ENCODE measurements around the gene IL15. TPM values are rescaled to one million over a fixed set of nuclear protein-coding genes. Genes with fewer than 3 reads are reported as not detected.

Gene IL15
- total and polyA plus RNA-seq, 2 experiments from 2014 or later: 2.3 to 3.7 TPM

DNA sequence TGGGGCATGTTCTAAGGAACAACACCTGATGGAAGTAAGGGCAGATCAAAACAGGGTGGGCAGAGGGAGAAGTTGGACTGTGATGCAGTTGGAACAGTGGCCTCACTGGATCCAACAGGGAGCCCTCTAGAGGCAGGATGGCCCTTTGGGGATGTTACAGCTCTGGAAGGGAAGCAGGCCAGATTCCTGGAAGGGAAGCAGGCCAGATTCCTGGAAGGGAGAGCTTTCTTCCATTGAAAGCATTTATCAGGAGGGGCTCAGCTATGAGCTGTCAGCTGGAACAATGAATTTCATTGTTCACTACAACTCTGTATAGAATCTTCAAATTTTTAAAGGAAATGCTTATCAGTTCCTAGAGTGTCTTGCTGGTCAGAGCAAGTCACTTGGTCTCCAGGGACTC, 17.7 kb downstream of the IL15 start (continued):
- TF ChIP-seq, protein P1, sequence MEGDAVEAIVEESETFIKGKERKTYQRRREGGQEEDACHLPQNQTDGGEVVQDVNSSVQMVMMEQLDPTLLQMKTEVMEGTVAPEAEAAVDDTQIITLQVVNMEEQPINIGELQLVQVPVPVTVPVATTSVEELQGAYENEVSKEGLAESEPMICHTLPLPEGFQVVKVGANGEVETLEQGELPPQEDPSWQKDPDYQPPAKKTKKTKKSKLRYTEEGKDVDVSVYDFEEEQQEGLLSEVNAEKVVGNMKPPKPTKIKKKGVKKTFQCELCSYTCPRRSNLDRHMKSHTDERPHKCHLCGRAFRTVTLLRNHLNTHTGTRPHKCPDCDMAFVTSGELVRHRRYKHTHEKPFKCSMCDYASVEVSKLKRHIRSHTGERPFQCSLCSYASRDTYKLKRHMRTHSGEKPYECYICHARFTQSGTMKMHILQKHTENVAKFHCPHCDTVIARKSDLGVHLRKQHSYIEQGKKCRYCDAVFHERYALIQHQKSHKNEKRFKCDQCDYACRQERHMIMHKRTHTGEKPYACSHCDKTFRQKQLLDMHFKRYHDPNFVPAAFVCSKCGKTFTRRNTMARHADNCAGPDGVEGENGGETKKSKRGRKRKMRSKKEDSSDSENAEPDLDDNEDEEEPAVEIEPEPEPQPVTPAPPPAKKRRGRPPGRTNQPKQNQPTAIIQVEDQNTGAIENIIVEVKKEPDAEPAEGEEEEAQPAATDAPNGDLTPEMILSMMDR (conservative IDR thresholded peaks at IDR 0.05; ENCODE audit: low read depth in 2 of 2): peak; percentile 69 to 90

DNA sequence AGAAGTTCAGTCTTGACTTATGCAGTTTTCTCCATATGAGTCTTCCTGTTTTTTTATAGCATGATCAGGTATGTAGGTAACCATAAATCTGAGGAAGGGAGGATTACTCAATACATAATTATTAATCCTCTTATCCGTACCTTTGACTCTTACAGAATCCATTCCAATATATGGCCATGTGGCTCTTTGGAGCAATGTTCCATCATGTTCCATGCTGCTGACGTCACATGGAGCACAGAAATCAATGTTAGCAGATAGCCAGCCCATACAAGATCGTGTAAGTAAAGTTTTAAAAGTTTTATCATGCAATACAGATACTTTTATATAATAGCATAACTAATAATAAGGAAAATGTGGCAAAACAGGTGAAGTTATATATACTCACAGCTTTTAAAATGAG, 19.6 kb downstream of the IL15 start:
- Histone ChIP-seq H2AFZ (no peak overlapping the region), H3K4me2 (no peak overlapping the region), H3K27me3 (ENCODE audit: insufficient read depth) (no peaks in the 10 kb centered on the region), H3K27ac (ENCODE audit: low read depth) (no peak overlapping the region), H3K4me3 (no peak overlapping the region), H3K4me1 (ENCODE audit: insufficient read depth) (no peaks in the 10 kb centered on the region), H3K79me2 (replicated peaks; ENCODE audit: insufficient read depth) (no peaks in the 10 kb centered on the region), H3K36me3 (ENCODE audit: insufficient read depth) (no peaks in the 10 kb centered on the region), H3F3A (replicated peaks; ENCODE audit: low read depth) (no peaks in the 10 kb centered on the region), H3K9me2 (ENCODE audit: insufficient read depth) (no peaks in the 10 kb centered on the region), H4K20me1 (replicated peaks; ENCODE audit: insufficient read depth) (no peaks in the 10 kb centered on the region)
- Mint-ChIP-seq H3K27me3 (ENCODE audit: insufficient read depth, low read depth, poor library complexity) (no peaks in the 10 kb centered on the region), H3K4me1 (no peaks in the 10 kb centered on the region), H3K4me3 (no peak overlapping the region), H3K9me3 (no peaks in the 10 kb centered on the region), H3K36me3 (ENCODE audit: low read depth) (no peaks in the 10 kb centered on the region), H3K27ac (no peak overlapping the region)
- ATAC-seq (no peak), DNase-seq (ENCODE audit: low spot score) (no peak)
- no peak for TF ChIP-seq CREB1 (CRISPR knock-in tag; IDR thresholded peaks at IDR 0.05; ENCODE audit: low read depth)

DNA sequence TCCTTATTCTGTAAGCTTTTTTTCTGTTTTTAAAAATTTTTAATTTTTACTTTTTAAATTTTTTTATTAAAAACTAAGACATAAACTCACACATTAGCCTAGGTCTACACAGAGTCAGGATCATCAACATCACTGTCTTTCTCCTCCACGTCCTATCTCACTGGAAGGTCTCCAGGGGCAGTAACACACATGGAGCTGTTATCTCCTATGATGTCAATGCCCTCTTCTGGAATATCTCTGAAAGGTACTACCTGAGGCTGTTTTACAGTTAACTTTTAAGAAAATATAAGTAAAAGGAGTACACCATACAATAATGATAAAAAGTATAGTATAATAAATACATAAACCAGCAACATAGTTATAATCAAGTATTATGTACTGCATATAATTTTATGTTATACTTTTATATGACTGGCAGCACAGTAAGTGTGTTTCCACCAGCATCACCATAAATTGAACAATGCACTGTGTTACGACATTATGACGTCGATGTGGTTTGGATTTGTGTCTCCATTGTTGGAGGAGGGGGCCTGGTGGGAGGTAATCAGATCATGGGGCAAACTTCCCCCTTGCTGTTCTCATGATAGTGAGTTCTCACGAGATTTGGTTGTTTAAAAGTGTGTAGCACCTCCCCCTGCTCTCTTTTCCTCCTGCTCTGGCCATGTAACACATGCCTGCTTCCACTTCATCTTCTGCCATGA, 21.3 kb downstream of the IL15 start:
- ATAC-seq (no peak), DNase-seq (ENCODE audit: low spot score) (no peak)
- no peak overlapping the region for H3K4me3 Mint-ChIP-seq
- no peaks in the 10 kb centered on the region for H3K36me3 Mint-ChIP-seq (ENCODE audit: low read depth)
- H2AFZ ChIP-seq: no peak overlapping the region
- no peaks in the 10 kb centered on the region for H3F3A ChIP-seq (replicated peaks; ENCODE audit: low read depth)
- no peak overlapping the region for H3K4me3 ChIP-seq
- H3K27me3 ChIP-seq (ENCODE audit: insufficient read depth): no peaks in the 10 kb centered on the region
- no peak overlapping the region for H3K4me2 ChIP-seq
- no peaks in the 10 kb centered on the region for H4K20me1 ChIP-seq (replicated peaks; ENCODE audit: insufficient read depth)
- no peaks in the 10 kb centered on the region for H3K9me2 ChIP-seq (ENCODE audit: insufficient read depth)
- H3K4me1 Mint-ChIP-seq: no peaks in the 10 kb centered on the region
- H3K9me3 Mint-ChIP-seq: no peaks in the 10 kb centered on the region
- H3K27ac Mint-ChIP-seq: no peak overlapping the region
- H3K27me3 Mint-ChIP-seq (ENCODE audit: insufficient read depth, low read depth, poor library complexity): no peaks in the 10 kb centered on the region
- no peak overlapping the region for H3K27ac ChIP-seq (ENCODE audit: low read depth)
- no peaks in the 10 kb centered on the region for H3K4me1 ChIP-seq (ENCODE audit: insufficient read depth)
- H3K79me2 ChIP-seq (replicated peaks; ENCODE audit: insufficient read depth): no peaks in the 10 kb centered on the region
- H3K36me3 ChIP-seq (ENCODE audit: insufficient read depth): no peaks in the 10 kb centered on the region
- no peak for TF ChIP-seq NANOG (IDR thresholded peaks at IDR 0.05; ENCODE audit: borderline replicate concordance)
- TF ChIP-seq, protein P1 (conservative IDR thresholded peaks at IDR 0.05; ENCODE audit: low read depth in 2 of 2): peak in 1 of 2 experiments; percentile 48; a peak in 3 of 4 replicates
